Neuron (in vitro differentiated cells): Measurements from ENCODE around the gene ZFP64.
A peak's percentile ranks its signal among the peaks of the same experiment; 100 is the strongest.
"Not testable (repeated sequence)": the region's sequence is repeated elsewhere in the genome, so short reads cannot be mapped to it uniquely, and the experiment has no call there.

Experiments
- H2AFZ ChIP-seq: one replicate; pipeline ENCODE4 v1.6.1; 2013; ENCODE audit warnings: low read depth, mild to moderate bottlenecking, inconsistent platforms, low read length, moderate library complexity
- H3K27me3 ChIP-seq: one replicate; pipeline ENCODE4 v1.6.1; 2013; ENCODE audit warnings: low read length; ENCODE audit not compliant: insufficient read depth
- H3K36me3 ChIP-seq: one replicate; pipeline ENCODE4 v1.6.1; 2013; ENCODE audit warnings: low read length; ENCODE audit not compliant: insufficient read depth
- H3K4me1 ChIP-seq: one replicate; pipeline ENCODE4 v1.6.1; 2013; ENCODE audit warnings: low read length; ENCODE audit not compliant: insufficient read depth
- H3K4me3 ChIP-seq: 2 replicates; pipeline ENCODE4 v1.5.1; 2013; ENCODE audit warnings: mild to moderate bottlenecking, low read length, moderate library complexity
- H3K9me3 ChIP-seq: one replicate; pipeline ENCODE4 v1.6.1; 2013; ENCODE audit warnings: low read length

ZFP64 gene

GRCh38 chr20:52191132-52191915, at the start of gene ZFP64:
Gene ZFP64 (minus strand): TSS chr20:52191779. CDS start chr20:52191636, 143 bp downstream.
- peaks cover 9% of the 10 kb centered on the region for H3K36me3 ChIP-seq
- H3K4me1 ChIP-seq, result peaks cover 14% of the 10 kb centered on the region
- H3K27me3 ChIP-seq, result no peaks in the 10 kb centered on the region
- H2AFZ ChIP-seq, result peak within 1 kb of the TSS; percentile 97
- peak within 1 kb of the TSS; percentile 96 for H3K4me3 ChIP-seq
- H3K9me3 ChIP-seq, result no peaks in the 10 kb centered on the region

DNA sequence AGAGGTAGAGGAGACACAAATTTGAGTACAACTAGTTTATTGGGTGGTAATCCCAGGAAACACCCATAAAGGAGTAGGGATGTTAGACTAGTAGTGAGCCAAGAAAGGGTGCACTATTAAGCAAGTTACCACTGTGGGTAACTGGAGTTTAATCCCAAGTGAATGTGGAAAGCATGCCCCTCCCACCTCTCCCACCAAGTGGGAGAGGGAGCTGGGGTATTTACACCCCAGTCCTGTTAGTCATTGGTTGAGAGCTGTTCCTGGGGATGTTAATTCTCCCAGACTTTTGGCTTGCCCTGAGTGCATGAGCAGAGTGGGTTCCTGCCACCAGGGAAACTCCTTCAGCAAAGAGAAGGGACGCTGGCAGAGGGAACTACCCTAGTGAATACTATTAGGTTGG, 49.2 kb upstream of the ZFP64 start:
- Histone ChIP-seq H2AFZ (no peak overlapping the region), H3K9me3 (no peaks in the 10 kb centered on the region), H3K36me3 (no peaks in the 10 kb centered on the region)

DNA sequence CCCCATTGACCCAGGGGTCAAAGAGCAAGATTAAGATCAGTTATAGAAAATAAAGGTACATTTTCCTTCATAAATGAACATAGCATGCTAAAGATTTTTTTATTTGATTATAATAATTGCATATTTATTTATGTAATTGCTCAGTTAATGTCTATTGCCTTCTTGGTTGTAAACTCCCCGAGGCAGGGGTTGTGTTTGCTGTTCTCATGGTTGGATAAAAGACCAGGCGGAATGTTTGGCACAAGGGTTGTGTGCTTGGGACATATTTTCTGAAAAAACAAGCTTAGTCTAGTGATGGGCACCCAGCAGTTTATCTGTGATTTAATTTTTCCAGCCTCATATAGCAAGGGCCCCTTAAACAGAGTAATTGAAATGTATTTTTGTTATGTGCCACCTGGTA, 47.5 kb upstream of the ZFP64 start:
- Histone ChIP-seq H3K4me1 (no peaks in the 10 kb centered on the region), H3K9me3 (no peaks in the 10 kb centered on the region), H3K27me3 (no peaks in the 10 kb centered on the region), H3K4me3 (no peak overlapping the region), H2AFZ (no peak overlapping the region), H3K36me3 (no peaks in the 10 kb centered on the region)

More for the DNA sequence above, 49.2 kb upstream of the ZFP64 start:
- no peak overlapping the region for H3K4me3 ChIP-seq
- H3K27me3 ChIP-seq, result no peaks in the 10 kb centered on the region
- H3K4me1 ChIP-seq, result no peaks in the 10 kb centered on the region

DNA sequence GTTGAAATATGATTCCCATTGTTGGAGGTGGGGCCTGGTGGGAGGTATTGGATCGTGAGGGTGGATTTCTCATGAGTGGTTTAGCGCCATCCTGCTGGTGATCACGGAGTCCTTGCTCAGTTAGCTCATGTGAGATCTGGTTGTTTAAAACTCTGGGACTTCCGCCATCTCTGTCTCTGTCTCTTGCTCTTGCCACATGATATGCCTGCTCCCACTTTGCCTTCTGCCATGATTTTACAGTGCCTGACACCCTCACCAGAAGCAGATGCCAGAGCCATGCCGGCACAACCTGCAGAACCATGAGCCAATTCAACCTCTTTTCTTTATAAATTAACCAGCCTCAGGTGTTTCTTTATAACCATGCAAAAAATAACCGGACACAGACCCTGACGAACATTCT, 44.7 kb upstream of the ZFP64 start:
- no peaks in the 10 kb centered on the region for H3K27me3 ChIP-seq
- no peaks in the 10 kb centered on the region for H3K9me3 ChIP-seq
- no peak overlapping the region for H2AFZ ChIP-seq
- no peaks in the 10 kb centered on the region for H3K36me3 ChIP-seq
- no peaks in the 10 kb centered on the region for H3K4me1 ChIP-seq
- H3K4me3 ChIP-seq, result no peak overlapping the region

DNA sequence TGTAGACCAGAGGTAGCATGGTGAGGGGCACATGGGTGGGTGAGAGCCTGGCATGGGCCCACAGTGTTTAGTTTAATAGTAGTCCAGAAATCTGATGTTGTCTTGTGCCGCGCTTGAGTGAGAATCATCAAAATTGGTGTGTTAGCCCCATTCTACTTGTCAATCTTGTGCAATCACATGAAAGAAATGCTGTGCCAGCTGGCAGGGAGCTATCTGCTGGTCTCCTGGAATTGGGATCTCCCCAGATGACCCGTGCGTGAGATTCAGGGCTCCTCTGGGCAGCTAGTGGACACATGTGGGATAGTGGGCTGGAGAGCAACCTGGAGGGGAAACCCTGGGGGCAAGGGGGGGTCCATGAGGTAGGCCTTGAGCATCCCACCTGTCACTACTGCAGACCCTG, 43.5 kb upstream of the ZFP64 start:
- no peaks in the 10 kb centered on the region for H3K27me3 ChIP-seq
- H2AFZ ChIP-seq, result no peak overlapping the region
- H3K36me3 ChIP-seq, result no peaks in the 10 kb centered on the region
- H3K9me3 ChIP-seq, result no peaks in the 10 kb centered on the region
- H3K4me3 ChIP-seq, result no peak overlapping the region
- no peaks in the 10 kb centered on the region for H3K4me1 ChIP-seq

GRCh38 chr20:52234302-52235045, 42.9 kb upstream of the ZFP64 start:
- H3K4me3 ChIP-seq, result no peak overlapping the region
- H2AFZ ChIP-seq, result no peak overlapping the region
- no peaks in the 10 kb centered on the region for H3K27me3 ChIP-seq
- H3K36me3 ChIP-seq, result no peaks in the 10 kb centered on the region
- no peaks in the 10 kb centered on the region for H3K4me1 ChIP-seq
- H3K9me3 ChIP-seq, result no peaks in the 10 kb centered on the region

GRCh38 chr20:52231230-52231746, 39.7 kb upstream of the ZFP64 start:
- H2AFZ ChIP-seq, result no peak overlapping the region
- no peaks in the 10 kb centered on the region for H3K36me3 ChIP-seq
- no peaks in the 10 kb centered on the region for H3K4me1 ChIP-seq
- H3K27me3 ChIP-seq, result peaks cover 3% of the 10 kb centered on the region
- no peak overlapping the region for H3K4me3 ChIP-seq
- no peaks in the 10 kb centered on the region for H3K9me3 ChIP-seq

DNA sequence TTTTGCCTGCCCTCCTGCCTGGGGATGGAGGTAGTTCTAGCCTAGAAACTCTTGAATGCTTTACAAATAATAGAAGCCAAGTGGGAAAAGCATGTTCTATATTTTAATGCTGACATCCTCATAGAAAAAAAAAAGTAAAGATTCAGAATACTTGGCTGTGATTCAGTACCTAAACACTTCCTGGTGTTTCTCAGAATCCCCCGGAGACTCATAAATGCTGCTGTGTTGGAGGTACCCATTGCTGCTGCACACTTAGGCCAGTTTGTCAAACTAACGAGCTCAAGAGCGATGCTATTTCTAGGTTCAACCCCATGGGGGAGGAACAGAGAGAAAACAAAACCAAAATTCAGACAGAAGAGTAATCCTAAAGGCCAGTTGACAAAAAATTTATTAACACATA, 38.8 kb upstream of the ZFP64 start:
- no peak overlapping the region for H3K4me3 ChIP-seq
- H3K4me1 ChIP-seq, result no peaks in the 10 kb centered on the region
- H3K27me3 ChIP-seq, result peaks cover 3% of the 10 kb centered on the region
- H2AFZ ChIP-seq, result no peak overlapping the region
- H3K9me3 ChIP-seq, result no peaks in the 10 kb centered on the region
- H3K36me3 ChIP-seq, result no peaks in the 10 kb centered on the region

DNA sequence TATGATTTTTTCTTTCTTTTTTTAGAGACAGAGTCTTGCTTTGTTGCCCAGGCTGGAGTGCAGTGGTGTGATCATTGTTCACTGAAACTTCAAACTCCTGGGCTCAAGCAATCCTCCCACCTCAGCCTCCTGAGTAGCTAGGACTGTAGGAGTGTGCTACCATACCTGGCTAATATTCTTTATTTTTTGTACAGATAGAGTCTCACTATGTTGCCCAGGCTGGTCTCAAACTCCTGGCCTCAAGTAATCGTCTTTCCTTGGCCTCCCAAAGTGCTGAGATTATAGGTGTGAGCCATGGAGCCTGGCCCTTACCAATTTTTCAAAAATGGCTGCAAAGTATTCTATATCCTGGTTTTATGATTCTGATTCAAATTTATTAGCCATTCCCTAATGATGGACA, 37.8 kb upstream of the ZFP64 start:
- not testable (repeated sequence) for H3K4me3 ChIP-seq, H3K9me3 ChIP-seq, H2AFZ ChIP-seq, H3K27me3 ChIP-seq, H3K36me3 ChIP-seq, H3K4me1 ChIP-seq

DNA sequence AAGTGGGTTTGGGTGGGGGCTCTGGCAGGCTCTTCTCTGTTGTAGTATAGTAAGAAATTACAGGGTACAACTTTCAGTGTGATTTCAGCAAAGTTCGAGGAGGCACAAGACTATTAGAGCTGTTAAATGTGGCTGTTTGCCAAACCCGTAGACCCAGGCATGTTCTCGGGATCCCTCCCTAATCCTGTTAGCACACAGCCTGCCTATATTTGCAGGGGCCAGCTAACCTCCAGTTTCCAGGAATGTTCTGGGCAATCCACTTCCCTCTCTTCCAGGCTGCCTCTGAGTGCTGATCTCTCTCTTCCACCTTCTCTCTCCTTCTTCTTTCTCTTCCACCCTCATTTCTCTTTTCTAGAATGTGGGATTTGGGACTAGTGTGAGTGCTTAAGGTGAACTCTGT, 34.8 kb upstream of the ZFP64 start:
- H3K27me3 ChIP-seq, result peaks cover 3% of the 10 kb centered on the region
- no peak overlapping the region for H2AFZ ChIP-seq
- no peak overlapping the region for H3K4me3 ChIP-seq
- H3K4me1 ChIP-seq, result no peaks in the 10 kb centered on the region
- H3K36me3 ChIP-seq, result no peaks in the 10 kb centered on the region
- no peaks in the 10 kb centered on the region for H3K9me3 ChIP-seq

GRCh38 chr20:52224920-52225319, 33.3 kb upstream of the ZFP64 start:
- H3K9me3 ChIP-seq, result peaks cover 3% of the 10 kb centered on the region
- peaks cover 3% of the 10 kb centered on the region for H3K27me3 ChIP-seq
- H3K36me3 ChIP-seq, result no peaks in the 10 kb centered on the region
- H2AFZ ChIP-seq, result no peak overlapping the region
- H3K4me1 ChIP-seq, result no peaks in the 10 kb centered on the region
- no peak overlapping the region for H3K4me3 ChIP-seq

DNA sequence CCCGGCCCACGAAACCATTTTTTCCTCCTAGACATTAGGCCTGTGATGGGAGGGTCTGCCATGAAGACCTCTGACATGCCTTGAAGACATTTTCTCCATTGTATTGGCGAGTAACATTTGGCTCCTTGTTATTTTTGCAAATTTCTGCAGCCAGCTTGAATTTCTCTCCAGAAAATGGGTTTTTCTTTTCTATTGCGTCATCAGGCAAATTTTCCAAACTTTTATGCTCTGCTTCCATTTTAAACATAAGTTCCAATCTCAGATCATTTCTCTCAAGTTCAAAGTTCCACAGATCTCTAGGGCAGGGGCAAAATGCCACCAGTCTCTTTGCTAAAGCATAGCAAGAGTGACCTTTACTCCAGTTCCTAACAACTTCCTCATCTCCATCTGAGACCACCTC, 29.8 kb upstream of the ZFP64 start:
- not testable (repeated sequence) for H3K9me3 ChIP-seq, H3K4me3 ChIP-seq, H3K27me3 ChIP-seq, H2AFZ ChIP-seq, H3K36me3 ChIP-seq, H3K4me1 ChIP-seq

GRCh38 chr20:52220891-52221290, 29.3 kb upstream of the ZFP64 start:
- not testable (repeated sequence) for H3K27me3 ChIP-seq, H3K4me1 ChIP-seq, H3K36me3 ChIP-seq, H3K4me3 ChIP-seq, H3K9me3 ChIP-seq, H2AFZ ChIP-seq
